Measurements from ENCODE around the gene REEP1. TPM values are rescaled to one million over a fixed set of nuclear protein-coding genes. Genes with fewer than 3 reads are reported as not detected.
"Not testable (repeated sequence)": the region's sequence is repeated elsewhere in the genome, so short reads cannot be mapped to it uniquely, and the experiment has no call there.

Gene REEP1
- total RNA-seq, 1 donor from 2014 or later = 0.35 TPM

GRCh38 chr2:86283411-86284030, 53.9 kb downstream of the REEP1 start:
- DNase-seq (ENCODE audit: low read depth) = peak; percentile 95

- no peak for DNase-seq (ENCODE audit: low read depth)
Observed at GRCh38 chr2:86281066-86281700, 56.2 kb downstream of the REEP1 start.

- DNase-seq (ENCODE audit: low read depth) = peak; percentile 38
Observed at GRCh38 chr2:86280191-86280667, 57.2 kb downstream of the REEP1 start.

- no peak for DNase-seq (ENCODE audit: low read depth)
Observed at GRCh38 chr2:86275962-86276361, 61.5 kb downstream of the REEP1 start.

- no peak for DNase-seq (ENCODE audit: low read depth)
Observed at GRCh38 chr2:86275384-86275799, 62.0 kb downstream of the REEP1 start.

GRCh38 chr2:86274918-86275275, 62.5 kb downstream of the REEP1 start:
- DNase-seq (ENCODE audit: low read depth) = peak; percentile 90

- peak; percentile 92 for DNase-seq (ENCODE audit: low read depth)
Observed at GRCh38 chr2:86274265-86274917, 63.0 kb downstream of the REEP1 start.

- no peak for DNase-seq (ENCODE audit: low read depth)
Observed at GRCh38 chr2:86272111-86272510, 65.3 kb downstream of the REEP1 start.

- no peak for DNase-seq (ENCODE audit: low read depth)
Observed at GRCh38 chr2:86271248-86271647, 66.2 kb downstream of the REEP1 start.

GRCh38 chr2:86263956-86264355, 73.5 kb downstream of the REEP1 start:
- no peak for DNase-seq (ENCODE audit: low read depth)

- no peak for DNase-seq (ENCODE audit: low read depth)
Observed at GRCh38 chr2:86260978-86261377, 76.4 kb downstream of the REEP1 start.

GRCh38 chr2:86258106-86258505, 79.3 kb downstream of the REEP1 start:
- DNase-seq (ENCODE audit: low read depth) = no peak

GRCh38 chr2:86256982-86257381, 80.4 kb downstream of the REEP1 start:
- DNase-seq (ENCODE audit: low read depth) = peak; percentile 31

GRCh38 chr2:86256300-86256699, 81.1 kb downstream of the REEP1 start:
- DNase-seq (ENCODE audit: low read depth) = no peak

- no peak for DNase-seq (ENCODE audit: low read depth)
Observed at GRCh38 chr2:86254576-86255538, 82.6 kb downstream of the REEP1 start.

GRCh38 chr2:86253424-86253823, 84.0 kb downstream of the REEP1 start:
- no peak for DNase-seq (ENCODE audit: low read depth)

GRCh38 chr2:86251840-86252266, 85.6 kb downstream of the REEP1 start:
- DNase-seq (ENCODE audit: low read depth) = no peak

GRCh38 chr2:86249579-86250391, 87.6 kb downstream of the REEP1 start:
- peak; percentile 77 for DNase-seq (ENCODE audit: low read depth)

- no peak for DNase-seq (ENCODE audit: low read depth)
Observed at GRCh38 chr2:86249176-86249575, 88.2 kb downstream of the REEP1 start.

- DNase-seq (ENCODE audit: low read depth) = not testable (repeated sequence)
Observed at GRCh38 chr2:86245222-86245621, 92.2 kb downstream of the REEP1 start.

- DNase-seq (ENCODE audit: low read depth) = not testable (repeated sequence)
Observed at GRCh38 chr2:86244781-86245180, 92.6 kb downstream of the REEP1 start.

Measured in renal cortical epithelial cell (primary cell).